ENCODE results near the gene TMEM255B.

DNA sequence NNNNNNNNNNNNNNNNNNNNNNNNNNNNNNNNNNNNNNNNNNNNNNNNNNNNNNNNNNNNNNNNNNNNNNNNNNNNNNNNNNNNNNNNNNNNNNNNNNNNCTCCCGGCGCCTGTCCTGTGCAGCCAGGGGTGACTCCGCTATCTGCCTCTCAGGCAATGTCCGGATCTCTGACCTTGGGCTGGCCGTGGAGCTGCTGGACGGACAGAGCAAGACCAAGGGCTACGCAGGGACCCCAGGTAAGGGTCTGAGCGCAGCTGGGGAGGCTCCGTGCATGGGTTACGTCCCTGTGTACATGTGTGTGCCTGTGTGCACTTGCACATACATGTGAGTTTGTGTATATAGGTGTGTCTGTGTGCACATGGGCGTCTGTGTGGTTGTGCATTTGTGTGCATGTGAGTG lies 36.1 kb upstream of the TMEM255B start:
- TF ChIP-seq SUZ12 (IDR thresholded peaks at IDR 0.05) = no peak
- TF ChIP-seq ELF4 (IDR thresholded peaks at IDR 0.05) = no peak
